ENCODE data around the gene NKX1-1. TPM values are rescaled to one million over a fixed set of nuclear protein-coding genes. Genes with fewer than 3 reads are reported as not detected.

Gene NKX1-1
- total RNA-seq, 4 donors from 2014 or later, result not detected

GRCh38 chr4:1416948-1417260, 10.7 kb upstream of the NKX1-1 start:
- Histone ChIP-seq H3K4me3 (no peak overlapping the region), H3K4me1 (peaks cover 0 to 12% (median 0%) of the 10 kb centered on the region in 3 donors), H3K27ac (no peak overlapping the region), H3K27me3 (peaks cover 94% of the 10 kb centered on the region), H3K36me3 (no peaks in the 10 kb centered on the region), H3K9me3 (no peaks in the 10 kb centered on the region)
- TF ChIP-seq POLR2AphosphoS5 (IDR thresholded peaks at IDR 0.05) (no peak), POLR2A (IDR thresholded peaks at IDR 0.05) (no peak)
- no CpG with 5 or more reads among the region's 7 CpGs for WGBS, 2 donors (ENCODE audit: low coverage in 1 of 2)
- ATAC-seq, result no peak

GRCh38 chr4:1416051-1416947, 10.1 kb upstream of the NKX1-1 start:
- ATAC-seq, result no peak
- Histone ChIP-seq H3K27ac (no peak overlapping the region), H3K4me1 (peaks cover 0 to 12% (median 0%) of the 10 kb centered on the region in 3 donors), H3K36me3 (no peaks in the 10 kb centered on the region), H3K27me3 (peaks cover 97% of the 10 kb centered on the region), H3K9me3 (no peaks in the 10 kb centered on the region), H3K4me3 (no peak overlapping the region)
- 37 to 42% methylated on average over 2 to 11 of the region's 27 CpGs for WGBS, 2 donors (ENCODE audit: low coverage in 1 of 2)
- TF ChIP-seq POLR2AphosphoS5 (IDR thresholded peaks at IDR 0.05), result no peak

GRCh38 chr4:1415681-1415981, 9.4 kb upstream of the NKX1-1 start:
- Histone ChIP-seq H3K36me3 (no peaks in the 10 kb centered on the region), H3K4me3 (no peak overlapping the region), H3K27ac (no peak overlapping the region), H3K27me3 (peaks cover 99% of the 10 kb centered on the region), H3K4me1 (peaks cover 0 to 12% (median 0%) of the 10 kb centered on the region in 3 donors), H3K9me3 (no peaks in the 10 kb centered on the region)
- TF ChIP-seq EP300 (IDR thresholded peaks at IDR 0.05) (no peak), POLR2AphosphoS5 (IDR thresholded peaks at IDR 0.05) (no peak), CTCF (IDR thresholded peaks at IDR 0.05) (no peak), POLR2A (IDR thresholded peaks at IDR 0.05) (no peak)
- ATAC-seq, result no peak
- 59 to 61% methylated on average over 7 to 12 of the region's 13 CpGs for WGBS, 2 donors (ENCODE audit: low coverage in 1 of 2)

DNA sequence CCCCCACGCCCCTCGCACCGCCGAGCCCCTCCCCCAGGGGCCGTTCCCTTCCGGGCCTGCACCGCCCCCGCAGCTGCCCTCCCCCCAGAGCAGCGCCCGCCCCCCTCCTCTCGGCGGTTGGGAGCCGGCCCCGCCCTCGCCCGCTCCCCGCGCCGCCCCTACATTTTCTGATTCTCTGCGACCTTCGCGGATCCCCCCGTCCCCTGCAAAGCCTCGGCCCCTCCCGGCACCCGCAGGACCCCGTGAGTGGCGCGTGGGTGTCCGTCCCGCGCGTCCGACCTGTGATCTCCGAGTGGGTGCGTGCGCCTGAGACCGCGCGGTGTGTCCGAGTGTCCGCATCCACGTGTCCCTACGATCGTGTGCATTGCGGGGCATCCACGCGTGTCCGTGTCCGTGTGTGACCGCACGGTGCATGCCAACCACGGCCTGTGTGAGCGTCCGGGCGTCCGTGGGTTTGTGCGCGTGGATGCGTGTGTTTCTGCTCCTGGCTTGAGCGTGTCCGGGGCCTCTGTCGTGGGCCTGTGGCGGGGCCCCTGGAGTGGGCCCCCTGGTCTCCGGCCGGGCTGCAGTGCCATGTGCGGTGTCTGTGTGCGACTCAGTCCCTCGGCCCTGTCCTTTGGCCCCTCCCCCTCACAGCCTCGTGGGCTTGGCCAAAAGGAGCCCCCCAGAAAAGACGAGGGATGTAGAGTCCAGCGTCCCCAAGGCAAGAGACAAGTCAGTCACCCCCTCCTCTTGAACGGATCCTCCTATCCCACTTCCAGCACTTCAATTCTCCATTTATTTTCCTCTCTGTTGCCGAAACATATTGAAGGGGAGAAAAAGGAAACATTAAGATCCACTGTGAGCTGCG, 8.8 kb upstream of the NKX1-1 start:
- WGBS, 2 donors (ENCODE audit: low coverage in 1 of 2), result 36% methylated on average over 3 of the region's 75 CpGs; no CpG with 5 or more reads in 1 of the 2 donors
- no peak overlapping the region for H3K4me3 ChIP-seq
- TF ChIP-seq EP300 (IDR thresholded peaks at IDR 0.05) (no peak), CTCF (IDR thresholded peaks at IDR 0.05) (no peak), POLR2AphosphoS5 (IDR thresholded peaks at IDR 0.05) (no peak), POLR2A (IDR thresholded peaks at IDR 0.05) (no peak)
- H3K27me3 ChIP-seq, result peaks cover 99% of the 10 kb centered on the region
- ATAC-seq, result no peak
- peaks cover 0 to 12% (median 0%) of the 10 kb centered on the region in 3 donors for H3K4me1 ChIP-seq
- H3K36me3 ChIP-seq, result no peaks in the 10 kb centered on the region
- no peaks in the 10 kb centered on the region for H3K9me3 ChIP-seq
- H3K27ac ChIP-seq, result no peak overlapping the region

- no peak for TF ChIP-seq POLR2A (IDR thresholded peaks at IDR 0.05)
- TF ChIP-seq POLR2AphosphoS5 (IDR thresholded peaks at IDR 0.05), result no peak
- TF ChIP-seq CTCF (IDR thresholded peaks at IDR 0.05), result no peak
- TF ChIP-seq EP300 (IDR thresholded peaks at IDR 0.05), result no peak
- ATAC-seq, result no peak
- Histone ChIP-seq H3K27me3 (peaks cover 99% of the 10 kb centered on the region), H3K4me1 (peaks cover 0 to 12% (median 0%) of the 10 kb centered on the region in 3 donors), H3K27ac (no peak overlapping the region), H3K4me3 (no peak overlapping the region), H3K36me3 (no peaks in the 10 kb centered on the region), H3K9me3 (no peaks in the 10 kb centered on the region)
- 9% methylated on average over 16 of the region's 77 CpGs; no CpG with 5 or more reads in 1 of the 2 donors for WGBS, 2 donors (ENCODE audit: low coverage in 1 of 2)
Measured at GRCh38 chr4:1413687-1414479, 7.6 kb upstream of the NKX1-1 start.

Data from gastroesophageal sphincter (tissue), 4 donors.